Non-pigmented ciliary epithelial cell (primary cell): Measurements from ENCODE around the gene ADGRD2.

Source experiments
- DNase-seq: peaks from one replicate; pipeline ENCODE4 v3.0.0-alpha.2; 2010; ENCODE audit warnings: low read depth

ADGRD2 gene

DNA sequence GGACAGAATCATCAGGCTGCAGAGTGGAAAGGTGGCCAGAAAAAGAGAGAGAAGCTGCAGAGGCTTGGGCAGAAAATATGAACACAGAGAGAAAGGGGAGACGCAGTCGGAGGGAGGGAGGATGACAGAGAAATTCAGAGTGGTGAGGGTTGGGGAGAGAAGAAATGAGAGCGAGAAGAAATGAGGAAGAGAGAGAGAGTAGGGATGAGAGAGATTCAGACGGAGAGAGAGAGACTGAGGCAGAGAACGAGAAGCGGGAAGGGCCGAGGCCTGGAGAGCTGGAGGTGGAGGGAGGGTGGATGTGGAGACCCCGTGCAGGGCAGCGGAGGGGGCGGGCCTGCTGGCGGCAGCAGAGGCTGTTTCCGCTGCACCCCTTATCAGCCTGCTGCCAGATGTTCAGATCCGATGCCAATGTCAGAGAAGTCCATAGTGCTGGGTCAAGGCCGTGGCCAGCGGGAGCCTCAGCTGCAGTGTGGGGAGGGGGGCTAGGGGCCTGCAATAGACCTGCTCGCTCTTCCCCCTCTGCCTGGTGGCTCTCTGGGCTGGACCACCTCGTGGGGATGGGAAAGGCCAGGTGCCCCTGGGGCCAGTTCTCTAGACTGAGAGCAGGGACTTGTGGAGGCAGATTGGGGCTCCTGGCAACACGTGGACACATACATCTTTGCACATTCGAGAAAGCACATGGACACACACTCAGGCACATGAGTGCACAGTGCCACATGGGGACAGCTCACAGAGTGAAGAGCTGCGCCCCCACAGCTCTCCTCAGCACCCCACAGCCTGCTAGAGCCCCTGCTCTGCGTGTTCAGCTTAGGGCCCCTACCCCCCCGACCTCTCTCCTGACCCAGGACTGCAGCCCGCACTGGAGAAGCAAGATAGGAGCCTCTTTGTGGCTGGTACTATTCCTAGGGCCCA lies 61.9 kb downstream of the ADGRD2 start:
- no peak for DNase-seq

DNA sequence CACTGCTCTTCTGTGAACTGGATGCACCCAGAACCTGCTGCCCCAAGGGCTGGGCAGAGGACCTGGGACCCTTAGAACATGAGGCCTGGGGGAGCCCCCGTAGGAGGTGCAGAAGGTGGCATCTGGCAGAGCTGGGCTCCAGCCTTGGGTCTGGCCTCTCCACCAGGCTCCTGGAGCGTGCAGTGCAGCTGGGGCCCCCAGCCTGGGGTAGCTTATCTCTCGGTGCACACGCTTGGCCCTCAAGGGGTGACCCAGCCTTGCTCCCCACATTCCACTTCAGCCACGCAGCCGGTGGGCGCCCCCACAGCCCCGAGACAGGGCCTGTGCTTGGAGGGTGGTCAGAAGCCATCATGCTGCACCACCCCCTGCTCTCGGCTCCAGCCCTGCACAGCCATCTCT lies 62.6 kb downstream of the ADGRD2 start:
- no peak for DNase-seq

DNA sequence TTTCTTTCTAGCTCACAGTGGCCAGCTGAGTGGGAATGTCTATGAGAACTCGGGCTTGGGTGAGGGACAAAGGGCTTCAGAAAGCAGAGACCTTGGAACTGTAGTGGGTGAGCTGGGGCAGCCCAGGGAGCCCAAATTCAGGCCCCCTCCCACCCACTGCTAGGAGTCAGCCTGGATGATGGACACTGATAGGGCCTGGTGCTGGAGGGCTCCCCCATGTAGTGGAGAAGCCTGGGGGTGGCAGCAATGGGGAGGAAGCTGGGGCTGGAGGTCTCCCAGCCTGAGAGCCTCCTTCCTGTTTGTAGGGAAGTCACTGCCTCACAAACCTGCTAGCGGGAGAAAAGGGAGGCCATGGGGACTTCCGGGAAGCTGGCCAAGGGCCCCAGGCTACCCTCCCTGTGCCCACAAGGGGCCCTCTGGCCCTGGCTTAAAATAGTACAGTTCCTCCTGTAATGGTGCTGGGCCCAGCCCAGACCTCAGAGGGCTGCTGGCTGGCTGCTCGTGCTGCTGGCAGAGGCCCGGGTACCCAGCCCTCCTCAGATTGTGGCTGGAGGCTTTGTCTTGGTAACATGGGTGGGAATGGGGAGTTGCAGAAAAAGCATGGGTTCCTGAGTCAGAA lies 63.2 kb downstream of the ADGRD2 start:
- DNase-seq, result no peak

DNA sequence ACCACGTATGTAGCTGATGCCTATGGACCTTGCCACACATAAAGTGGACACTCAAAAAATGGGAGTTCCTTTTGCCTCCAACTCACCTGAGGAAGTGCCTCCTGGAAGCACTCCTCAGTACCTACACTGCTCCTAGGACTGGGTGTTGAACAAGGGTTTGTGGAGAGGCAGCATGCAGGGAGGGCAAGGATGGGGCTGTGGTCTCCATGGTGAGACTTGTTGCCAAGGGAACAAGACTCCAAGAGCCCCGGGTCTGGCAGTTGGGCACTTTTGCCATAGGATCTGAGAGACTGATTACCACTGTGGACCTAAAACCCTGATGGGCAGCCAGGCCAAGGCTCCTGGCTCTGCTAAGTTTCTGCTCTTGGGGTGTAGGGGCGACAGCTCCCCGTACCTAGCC lies 63.9 kb downstream of the ADGRD2 start:
- no peak for DNase-seq

DNA sequence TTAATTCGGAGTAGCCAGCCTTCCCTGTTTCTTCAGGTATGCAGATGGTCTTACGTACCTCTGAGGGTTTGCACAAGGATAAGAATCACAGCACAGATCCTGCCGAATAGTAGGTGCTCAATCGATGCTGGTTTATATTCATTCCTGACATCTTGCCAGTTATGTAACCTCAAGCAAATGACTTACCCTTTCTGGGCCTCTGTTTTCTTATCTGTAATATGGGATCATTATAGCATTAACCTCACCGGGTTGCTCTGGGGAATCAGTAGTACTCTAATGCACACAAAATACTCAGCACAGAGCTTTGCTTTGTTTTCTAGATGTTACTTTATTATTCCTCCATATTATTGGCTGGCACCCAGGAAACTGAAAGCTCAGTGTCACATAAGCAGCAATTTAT lies 64.6 kb downstream of the ADGRD2 start:
- DNase-seq, result no peak

DNA sequence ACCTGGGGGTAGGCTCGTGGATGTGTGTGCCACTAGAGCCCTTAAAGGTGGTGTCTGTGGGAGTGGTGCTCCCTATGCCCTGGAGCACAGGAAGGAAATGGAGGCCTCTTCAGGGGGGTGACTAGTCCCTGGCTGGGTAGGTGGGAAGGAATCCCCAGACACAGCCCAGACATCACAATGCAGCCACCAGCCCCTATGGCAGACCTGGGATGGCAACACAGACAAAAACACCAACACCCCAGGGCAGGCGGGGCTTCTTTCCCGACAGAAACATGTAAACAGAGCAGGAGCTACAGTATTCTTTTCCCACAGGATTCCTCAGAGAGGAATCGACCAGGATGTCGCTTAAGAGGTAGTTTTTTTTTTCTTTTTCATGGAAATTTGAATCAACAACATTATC lies 67.3 kb downstream of the ADGRD2 start:
- no peak for DNase-seq

DNA sequence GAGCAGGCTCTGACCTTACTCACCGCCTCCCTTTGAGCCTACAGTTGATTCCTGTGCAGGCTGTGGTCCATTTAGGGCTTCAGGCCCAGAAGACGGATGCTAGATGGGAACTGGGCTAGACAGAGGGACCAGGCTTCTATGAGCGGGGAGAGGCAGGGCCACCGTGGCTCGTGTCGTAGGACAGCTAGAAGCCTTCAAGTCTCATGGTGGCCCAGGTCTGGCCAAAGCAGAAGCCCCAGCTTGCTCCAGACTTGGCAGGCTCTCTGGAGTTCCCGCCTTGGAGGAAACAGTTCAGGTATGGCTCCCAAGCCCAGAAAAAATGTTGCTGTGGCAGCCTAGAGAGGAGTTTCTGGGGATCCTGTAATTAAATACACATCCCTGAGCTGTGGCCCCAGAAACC lies 67.9 kb downstream of the ADGRD2 start:
- no peak for DNase-seq

DNA sequence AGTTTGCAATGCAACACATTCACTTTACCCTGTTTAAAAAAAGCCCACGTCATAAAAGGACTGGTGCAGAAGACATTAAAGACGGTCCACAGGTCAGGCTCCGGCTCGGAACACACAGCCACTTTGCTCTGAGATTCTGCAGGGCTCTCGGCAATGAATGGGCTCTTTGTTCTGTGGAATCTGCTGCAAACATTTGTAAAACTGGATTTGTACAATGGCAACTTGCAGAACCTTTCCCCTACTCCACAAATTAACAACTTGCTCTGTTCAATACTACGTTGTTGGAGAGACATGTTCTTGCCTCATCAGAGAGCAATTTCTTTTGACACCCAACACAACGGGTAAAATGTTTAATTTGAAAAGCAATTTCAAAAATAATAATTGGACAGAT lies 70.0 kb downstream of the ADGRD2 start:
- no peak for DNase-seq

DNA sequence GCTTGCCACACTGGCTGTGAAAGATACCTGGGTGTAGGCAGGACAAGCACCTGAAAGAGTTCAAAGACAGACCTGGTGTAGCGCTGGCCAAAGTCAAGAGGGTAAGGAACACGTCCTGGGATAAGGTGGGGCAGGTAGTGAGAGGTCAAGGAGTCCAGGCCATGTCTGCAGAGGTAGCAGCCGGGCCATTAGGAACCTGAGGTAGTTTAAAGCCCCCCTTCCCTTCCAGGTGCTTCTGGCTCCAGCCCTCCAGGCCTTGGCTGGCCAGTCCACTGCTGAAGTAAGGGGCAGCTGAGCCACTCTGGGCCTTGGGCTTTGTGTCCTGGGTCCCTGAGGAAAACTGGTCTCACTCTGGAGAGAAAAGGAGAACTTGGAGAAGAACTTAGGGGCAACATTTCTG lies 70.9 kb downstream of the ADGRD2 start:
- no peak for DNase-seq

DNA sequence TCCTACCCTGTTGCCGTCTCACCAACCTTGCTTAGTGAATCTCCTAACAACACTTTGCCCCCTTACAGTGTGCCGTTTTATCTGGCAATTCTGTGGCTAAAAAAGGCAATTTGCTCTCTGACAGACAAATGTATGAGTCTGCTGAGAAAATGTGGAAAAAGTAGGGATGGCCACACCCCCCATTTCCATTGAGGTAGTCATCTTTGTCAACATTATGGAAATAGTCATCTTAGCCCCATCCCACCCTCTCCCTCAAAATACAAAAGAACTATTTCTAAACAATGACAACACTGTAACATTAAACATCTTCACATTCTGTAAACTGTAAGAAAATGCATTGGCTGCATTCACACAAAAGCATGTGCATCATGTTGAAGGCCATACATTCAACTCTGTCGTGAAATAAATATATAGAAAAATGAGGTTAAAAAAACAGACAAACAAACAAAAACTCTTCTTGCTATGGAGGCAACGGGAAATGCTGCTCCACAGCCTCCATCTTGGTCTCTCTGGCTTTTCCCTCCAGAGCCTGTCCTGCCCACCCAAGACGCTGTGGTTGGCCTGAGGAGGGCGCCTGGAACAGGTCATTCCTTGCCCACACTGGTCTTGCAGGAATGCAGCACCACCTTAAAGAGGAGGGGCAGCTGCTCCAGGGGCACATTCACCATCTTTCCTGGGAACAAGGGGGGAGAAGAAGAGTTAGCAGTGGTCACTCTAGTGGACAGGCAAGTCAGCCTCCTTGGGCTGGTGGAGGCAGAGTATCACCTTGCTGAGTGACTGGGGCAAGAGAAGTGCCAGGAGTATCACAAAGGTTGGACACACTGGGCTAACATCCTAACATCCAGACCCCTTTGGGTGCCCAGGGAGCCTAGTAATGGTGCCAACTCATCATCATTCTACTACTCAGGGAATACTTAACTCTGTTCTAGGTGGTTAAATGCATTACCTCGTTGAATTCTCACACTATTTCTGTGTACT lies 72.2 kb downstream of the ADGRD2 start:
- DNase-seq, result no peak

DNA sequence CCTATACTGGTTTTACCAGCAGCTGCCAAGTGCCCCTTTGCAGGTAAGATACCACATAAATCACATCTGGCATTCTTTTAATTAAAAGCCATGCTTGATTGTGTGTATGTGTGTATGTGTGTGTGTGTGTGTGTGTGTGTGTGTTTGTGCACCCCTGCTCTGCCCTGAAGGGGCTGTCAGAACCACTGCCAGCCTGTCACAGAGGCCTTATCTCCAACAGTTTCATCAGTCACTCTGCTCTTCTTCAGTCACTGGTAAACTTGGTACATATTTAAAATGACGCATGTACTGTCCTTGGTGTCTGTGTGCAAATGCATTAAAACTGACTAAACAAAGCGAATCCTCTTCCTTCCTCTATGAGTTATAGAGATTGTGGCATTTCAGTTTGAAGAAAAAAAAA lies 75.9 kb downstream of the ADGRD2 start:
- no peak for DNase-seq

DNA sequence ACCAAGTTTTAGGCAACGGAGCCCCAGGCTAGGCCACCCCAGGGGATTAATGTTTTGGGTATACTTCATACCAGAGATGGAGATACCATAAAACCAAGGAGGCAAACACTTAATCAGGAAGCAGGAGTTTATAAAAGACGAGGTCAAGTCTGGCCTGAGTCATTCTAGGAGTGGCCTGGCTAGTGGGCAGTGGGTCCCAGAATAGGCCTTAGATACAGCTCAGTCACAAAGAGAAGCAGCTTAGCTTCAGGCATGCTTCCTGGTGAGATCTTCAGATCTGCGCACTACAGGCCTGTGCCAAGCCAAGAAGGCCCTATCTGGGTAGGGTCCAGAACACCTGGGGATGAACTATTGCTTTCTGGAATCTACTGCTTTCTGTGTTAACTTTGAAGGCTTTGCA lies 77.5 kb downstream of the ADGRD2 start:
- DNase-seq, result peak; percentile 6
